Ramos (cell line): Measurements from ENCODE around the gene ELP1.
"Not testable (repeated sequence)": the region's sequence is repeated elsewhere in the genome, so short reads cannot be mapped to it uniquely, and the experiment has no call there.

Source experiments
- in situ Hi-C: fragments of 300-500 bp; cut with MboI; formaldehyde crosslinking; loops from one replicate; pipeline ENCODE4 v1.14.3; 2022; ENCODE audit warnings: low sequenced_read_pairs; ENCODE audit not compliant: unreplicated experiment

Gene ELP1, protein sequence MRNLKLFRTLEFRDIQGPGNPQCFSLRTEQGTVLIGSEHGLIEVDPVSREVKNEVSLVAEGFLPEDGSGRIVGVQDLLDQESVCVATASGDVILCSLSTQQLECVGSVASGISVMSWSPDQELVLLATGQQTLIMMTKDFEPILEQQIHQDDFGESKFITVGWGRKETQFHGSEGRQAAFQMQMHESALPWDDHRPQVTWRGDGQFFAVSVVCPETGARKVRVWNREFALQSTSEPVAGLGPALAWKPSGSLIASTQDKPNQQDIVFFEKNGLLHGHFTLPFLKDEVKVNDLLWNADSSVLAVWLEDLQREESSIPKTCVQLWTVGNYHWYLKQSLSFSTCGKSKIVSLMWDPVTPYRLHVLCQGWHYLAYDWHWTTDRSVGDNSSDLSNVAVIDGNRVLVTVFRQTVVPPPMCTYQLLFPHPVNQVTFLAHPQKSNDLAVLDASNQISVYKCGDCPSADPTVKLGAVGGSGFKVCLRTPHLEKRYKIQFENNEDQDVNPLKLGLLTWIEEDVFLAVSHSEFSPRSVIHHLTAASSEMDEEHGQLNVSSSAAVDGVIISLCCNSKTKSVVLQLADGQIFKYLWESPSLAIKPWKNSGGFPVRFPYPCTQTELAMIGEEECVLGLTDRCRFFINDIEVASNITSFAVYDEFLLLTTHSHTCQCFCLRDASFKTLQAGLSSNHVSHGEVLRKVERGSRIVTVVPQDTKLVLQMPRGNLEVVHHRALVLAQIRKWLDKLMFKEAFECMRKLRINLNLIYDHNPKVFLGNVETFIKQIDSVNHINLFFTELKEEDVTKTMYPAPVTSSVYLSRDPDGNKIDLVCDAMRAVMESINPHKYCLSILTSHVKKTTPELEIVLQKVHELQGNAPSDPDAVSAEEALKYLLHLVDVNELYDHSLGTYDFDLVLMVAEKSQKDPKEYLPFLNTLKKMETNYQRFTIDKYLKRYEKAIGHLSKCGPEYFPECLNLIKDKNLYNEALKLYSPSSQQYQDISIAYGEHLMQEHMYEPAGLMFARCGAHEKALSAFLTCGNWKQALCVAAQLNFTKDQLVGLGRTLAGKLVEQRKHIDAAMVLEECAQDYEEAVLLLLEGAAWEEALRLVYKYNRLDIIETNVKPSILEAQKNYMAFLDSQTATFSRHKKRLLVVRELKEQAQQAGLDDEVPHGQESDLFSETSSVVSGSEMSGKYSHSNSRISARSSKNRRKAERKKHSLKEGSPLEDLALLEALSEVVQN (N-terminal part only)

DNA sequence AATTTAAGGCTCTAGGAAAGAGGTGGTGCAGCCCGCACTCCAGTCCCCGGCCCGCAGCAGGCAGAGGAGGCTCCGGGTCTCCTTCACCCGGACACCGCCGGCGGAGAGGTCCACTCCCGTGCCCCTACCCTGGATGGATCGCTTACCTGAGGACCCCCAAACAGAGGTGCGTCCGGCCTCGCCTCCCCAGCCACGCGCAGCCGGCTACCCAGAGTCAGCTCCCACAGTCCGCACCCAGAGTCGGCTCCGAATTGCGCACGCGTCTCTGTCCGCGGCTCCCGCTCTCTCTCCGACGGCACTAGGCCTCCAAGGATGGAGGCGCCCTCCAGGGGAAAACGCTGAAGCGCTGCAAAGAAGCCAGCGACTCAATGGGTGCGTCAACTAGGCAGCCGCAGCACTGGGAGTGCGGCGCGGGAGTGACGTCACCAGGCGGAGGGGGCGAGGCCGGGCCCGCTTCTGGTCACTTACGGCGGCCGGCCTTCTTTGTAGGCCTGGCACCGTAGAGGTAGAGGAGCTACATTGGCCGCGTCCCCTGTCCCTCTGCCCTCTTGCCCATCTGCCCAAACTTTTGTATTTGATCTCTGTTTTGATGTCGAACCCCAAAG, at the start of gene ELP1:
TSS of gene ELP1 (minus strand) at position 407 of the 605 bp plus-strand sequence. CDS start 2,978 bp downstream, outside the sequence.
- in situ Hi-C loops, result no loop called here

DNA sequence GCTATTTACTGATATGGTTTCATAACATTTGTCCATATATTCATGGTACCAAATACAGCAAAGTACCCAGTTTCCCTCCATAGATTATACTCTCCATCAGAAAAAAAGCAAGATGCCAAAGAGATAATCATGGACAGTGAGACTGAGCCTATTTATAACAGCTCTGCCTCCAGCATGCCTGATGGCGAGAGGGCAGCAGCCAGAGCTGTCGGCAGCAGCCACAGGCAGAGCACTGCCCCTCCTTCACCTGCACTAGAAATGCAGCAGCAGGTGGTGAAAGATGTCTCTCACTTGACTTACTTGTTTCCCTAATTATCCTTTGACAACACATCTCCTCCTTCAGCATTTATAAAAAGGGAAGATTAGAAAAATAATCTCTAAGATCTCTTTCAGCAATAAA, 47.0 kb upstream of the ELP1 start:
- in situ Hi-C loops, result no loop called here

DNA sequence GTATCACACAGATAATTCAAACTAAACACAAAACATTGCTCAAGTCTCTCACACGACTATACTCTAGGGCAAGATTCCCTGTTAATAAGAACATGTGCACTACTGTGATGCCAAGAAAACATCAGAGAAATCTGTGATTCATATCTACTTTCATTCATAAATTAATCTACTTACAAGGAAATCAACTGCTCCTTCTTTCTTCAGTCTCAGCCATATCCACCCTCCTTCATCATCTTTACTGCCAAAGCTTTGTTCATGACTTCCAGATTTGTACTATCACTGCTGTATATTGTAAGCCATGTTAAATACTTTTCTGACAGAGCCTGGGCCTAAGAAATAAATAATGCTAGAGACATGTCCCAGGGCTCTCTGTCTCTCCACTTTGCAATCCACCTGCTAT, 44.3 kb upstream of the ELP1 start:
- in situ Hi-C loops, result no loop called here

DNA sequence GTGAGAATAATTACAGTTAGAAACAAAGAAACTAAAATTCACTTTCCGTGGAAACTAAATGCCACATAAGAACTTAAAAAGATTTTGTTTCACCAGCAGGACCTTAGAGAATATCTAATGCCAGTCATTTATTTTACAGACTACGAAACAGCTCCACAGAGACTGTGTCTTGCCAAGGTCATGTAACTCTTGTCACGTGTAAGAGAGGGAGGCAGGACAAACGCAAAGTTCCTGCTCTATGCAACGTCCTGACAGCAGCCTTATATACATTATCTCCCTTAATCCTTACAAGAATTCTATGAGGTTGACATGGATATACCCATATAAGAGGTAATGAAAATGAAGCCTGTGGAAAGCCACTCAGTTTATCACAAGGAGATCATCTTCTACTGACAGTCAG, 40.0 kb upstream of the ELP1 start:
- in situ Hi-C loops, result no loop called here

DNA sequence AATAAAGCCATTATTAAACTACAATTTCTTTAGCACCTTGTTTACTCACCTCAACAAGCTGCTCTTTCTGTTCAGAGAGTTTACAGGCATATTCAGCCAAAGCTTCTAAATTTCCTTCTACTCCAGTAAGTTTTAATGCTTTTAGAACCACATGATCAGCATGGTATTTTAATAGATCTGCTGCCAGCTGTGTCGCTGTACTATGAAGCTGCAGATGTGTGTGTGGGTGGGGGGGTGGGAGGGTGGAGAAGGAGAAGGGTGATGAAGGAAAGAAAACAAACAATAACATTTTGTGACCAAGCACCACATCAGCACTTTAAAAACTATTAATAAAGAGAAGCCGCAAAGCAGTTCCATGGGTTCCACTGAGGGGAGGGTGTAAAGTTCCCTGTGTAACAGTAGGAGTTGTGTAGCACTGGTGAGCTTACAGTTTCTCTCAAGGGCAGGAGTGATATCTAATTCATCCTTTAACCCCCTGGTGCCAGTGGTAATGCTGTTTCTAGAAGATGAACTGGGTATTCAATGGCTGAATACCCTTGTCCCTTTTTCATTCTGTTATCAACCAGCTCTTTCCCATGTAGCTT, 38.8 kb upstream of the ELP1 start:
- in situ Hi-C loops, result no loop called here

DNA sequence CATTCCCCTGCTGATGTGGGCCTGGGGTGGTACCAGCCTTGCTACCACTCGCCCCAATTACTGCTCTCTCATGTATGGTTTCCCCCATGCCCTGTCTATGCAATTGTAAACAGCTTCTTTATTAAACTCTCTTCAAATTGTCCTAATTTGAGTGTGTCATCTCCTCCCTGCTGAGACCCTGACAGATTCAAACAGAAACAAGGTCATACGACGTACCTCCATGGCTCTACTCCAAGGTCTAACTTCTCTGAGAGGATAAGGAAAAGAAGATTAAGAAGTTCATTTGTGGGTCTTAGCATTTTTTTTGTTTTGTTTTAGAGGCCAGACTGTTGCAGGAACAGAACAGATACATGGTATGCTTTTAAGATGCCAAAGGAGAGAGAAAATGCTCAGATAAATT, 38.3 kb upstream of the ELP1 start:
- in situ Hi-C loops, result no loop called here

DNA sequence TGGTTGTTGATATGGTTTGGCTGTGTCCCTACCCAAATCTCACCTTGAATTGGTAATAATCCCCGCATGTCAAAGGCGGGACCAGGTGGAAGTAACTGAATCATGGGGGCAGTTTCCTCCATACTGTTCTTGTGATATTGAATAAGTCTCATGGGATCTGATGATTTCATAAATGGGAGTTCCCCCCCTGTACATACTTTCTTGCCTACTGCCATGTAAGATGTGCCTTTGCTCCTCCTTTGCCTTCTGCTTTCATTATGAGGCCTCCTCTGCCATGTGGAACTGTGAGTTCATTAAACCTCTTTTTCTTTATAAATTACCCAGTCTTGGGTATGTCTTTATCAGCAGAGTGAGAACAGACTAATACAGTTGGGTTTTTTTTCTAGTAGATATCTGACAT, 37.5 kb upstream of the ELP1 start:
- in situ Hi-C loops, result not testable (repeated sequence)

DNA sequence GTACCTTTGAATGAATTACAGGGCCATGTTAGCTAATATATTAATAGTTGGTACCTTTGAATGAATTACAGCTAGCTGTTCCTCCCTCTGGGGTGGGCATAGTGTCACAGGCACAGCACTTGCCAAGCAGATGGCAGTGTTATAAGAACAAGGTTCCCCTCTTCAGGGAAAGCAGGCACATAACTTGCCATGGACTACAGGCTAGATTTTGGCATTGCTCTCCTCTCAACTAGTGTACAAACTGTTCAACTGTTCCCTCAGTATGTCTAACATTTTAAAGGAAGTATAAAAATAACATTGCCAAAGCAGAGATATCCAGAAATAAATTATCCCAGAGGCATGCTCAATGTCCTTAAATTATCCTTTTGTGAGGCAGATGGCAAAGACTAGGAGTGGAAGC, 34.0 kb upstream of the ELP1 start:
- in situ Hi-C loops, result no loop called here

DNA sequence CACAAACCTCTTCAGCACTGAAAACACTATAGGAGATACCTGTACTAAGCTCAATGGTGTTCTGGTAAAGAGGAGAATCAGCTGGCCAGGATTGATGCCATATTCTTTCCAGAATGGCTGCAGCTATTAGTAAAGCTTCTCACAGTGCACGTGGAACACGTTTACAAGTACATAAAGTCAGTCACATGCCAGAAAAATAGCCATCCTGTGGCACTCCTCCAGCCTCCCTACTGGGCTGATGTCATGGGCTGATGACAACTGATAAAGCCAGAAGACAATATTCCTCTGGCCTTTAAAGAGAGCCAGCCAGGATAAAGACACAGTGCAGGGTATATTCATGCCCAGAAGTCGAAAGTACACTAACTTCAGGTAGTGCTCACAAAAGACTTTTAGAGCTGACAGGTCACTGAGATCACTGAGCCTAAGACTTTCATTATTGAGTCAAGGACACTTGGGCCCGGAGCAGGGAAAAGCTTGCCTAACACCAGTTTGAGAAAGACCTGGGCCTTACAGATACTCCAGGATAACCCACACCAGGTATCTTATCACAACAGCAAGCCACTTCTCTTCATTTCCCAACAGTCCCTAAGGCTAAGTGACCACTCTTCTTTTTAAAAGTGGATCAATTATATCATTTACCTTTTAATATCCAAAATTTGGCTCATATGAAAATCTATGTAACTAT, 29.7 kb upstream of the ELP1 start:
- in situ Hi-C loops, result no loop called here

DNA sequence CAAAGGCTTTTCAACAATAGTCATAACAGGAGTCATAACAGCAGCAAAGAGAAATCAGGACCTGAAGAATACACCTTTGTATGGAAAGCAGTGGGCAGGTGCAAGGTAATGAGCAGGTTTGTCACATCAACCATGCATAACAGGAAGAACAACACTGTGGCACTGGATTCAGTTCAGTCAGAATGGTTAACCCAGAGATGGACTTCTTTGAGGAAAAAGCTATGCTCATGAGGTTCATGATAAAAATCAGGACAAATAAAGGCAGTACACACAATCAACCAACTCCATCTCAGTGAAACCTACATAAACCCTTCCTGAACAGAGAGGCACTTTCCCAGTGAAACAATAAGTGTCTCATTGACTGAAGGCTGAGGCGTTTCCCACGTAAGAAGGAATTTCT, 27.2 kb upstream of the ELP1 start:
- in situ Hi-C loops, result no loop called here

DNA sequence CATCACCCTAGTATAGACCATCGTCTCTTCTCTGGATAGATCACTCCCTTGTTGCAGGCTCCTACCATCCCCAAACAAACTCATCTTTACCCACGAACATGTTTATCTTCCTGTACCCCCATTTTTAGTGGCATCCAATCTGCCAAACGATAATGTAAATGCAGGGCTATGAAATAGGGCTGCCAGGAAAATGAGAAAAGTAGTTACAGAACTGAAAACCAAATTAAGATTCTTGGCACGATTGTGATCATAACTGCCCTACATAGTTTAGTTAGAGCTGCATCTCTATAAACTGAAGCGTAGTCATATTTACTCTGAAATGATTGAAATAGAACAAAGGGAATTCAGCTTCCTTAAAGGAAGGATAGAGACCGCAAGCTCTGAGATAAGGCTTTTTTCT, 26.4 kb upstream of the ELP1 start:
- in situ Hi-C loops, result no loop called here

DNA sequence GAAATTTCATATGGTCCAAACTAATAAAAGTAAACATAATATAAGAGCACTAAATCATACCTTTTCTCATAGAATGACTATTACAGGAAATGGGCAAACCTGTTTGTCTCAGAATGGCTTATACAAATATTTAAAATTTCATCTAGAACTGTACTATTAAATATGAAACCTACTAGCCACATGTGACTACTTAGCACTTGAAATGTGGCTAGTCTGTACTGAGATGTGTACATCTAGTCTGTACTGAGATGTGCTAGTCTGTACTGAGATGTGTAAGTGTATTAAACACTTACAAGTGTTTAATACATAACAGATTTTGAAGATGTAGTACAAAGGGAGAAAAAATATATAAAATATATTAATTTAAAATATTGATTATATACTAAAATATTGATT, 22.7 kb upstream of the ELP1 start:
- in situ Hi-C loops, result no loop called here

DNA sequence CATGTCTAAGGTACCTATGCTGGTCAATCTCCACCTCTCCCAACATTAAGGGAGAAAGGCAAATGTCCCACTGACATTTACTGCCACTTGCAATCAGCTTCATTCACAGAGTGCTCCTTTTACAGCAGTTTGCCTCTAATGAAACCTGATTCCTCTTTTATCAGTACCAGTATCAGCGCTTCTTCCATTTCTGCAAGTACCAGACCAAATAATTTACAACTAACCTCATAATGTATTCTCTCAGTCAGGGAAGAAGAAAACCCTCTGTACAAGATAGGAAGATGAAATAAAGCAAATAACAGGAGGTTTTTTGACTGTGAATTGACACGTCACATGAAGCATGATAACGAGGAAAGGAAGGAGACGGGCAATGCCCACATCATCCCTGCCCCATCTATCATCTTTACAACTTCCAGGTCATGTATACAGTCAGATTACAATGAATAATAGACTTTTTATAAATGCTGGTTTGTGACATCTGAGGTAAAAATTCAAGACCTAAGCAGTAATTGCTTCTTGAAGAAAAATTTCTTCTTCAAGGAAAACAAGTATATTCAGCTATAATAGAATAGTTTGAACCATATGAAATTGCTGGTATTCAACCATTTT, 22.2 kb upstream of the ELP1 start:
- in situ Hi-C loops, result no loop called here

DNA sequence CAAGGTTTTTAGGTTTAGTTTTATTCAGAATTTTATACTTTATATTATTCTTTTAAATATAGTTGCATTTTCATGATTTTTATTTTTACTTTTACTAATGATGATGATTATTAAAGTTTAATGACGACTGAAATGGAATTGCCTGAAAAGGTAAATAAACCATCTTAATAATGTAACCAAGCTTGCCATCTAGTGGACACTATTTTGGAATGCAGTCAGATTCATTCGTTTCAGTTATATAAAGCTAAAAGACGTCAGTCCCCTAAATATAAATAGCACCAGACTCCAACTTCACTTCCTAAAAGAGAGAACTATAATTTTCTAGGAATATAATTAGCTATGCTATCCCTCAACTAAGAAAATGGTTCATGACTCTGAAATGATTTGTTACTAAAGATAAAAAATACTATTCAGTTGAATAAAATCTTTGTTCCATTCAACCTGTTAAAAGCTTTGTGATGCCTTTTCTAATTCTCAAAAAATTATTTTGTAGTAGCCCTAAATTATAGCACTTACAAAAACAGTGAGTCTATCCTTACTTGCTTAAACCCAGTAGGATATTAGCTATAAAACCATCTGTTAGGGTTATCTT, 20.2 kb upstream of the ELP1 start:
- in situ Hi-C loops, result no loop called here

DNA sequence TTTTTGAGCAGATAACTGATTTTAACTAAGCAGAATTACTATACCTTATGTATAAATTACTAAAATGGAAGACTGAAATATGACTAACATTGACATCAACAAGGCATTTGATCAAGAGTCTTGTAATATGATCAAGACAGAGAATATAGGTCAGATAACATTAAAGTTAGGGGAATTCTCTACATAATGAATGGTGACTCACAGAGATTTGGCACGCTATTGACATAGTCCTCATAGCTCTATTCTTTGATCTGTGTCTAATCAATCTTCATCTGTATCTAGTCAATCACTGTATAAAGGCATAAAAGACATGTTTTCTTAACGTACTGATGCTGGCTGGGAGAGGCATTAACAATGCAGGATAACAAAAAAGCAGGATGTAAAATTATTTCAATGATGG, 17.7 kb upstream of the ELP1 start:
- in situ Hi-C loops, result no loop called here

DNA sequence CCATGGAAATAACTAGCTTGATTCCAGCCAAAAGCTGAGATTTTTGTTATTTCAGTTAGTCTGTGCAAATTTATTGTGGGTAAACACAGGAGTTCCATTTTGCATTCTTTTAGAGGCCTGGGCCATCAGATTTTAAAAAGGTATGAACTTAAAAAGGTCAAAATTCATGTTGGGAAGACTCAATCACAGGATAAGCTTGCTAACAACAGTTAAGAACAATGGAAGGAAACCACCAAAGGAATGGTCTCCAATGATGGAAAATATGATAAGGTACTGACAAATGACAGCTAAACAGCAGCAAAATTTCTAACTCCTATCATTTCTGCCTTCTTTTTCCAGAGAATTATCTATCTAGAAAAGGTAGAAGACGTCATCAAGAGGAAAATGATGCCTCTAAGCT, 16.2 kb upstream of the ELP1 start:
- in situ Hi-C loops, result no loop called here

DNA sequence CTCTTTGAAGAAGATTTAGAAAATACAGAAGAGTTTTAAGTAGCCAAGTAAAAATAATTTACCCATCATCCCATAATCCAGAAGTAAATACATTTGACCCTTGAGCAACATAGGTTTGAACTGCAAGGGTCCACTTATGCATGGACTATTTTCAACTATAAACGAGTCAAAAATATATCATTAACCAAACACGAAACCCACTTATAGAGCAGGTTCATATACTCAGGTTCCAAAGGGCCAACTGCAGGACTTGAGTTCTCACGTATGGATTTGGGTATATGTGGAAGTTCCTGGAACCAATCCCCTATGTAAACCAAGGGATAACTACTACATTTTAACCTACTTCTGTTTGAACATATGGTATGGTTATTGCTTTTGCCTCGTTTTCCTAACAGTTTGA, 6.1 kb upstream of the ELP1 start:
- in situ Hi-C loops, result no loop called here

DNA sequence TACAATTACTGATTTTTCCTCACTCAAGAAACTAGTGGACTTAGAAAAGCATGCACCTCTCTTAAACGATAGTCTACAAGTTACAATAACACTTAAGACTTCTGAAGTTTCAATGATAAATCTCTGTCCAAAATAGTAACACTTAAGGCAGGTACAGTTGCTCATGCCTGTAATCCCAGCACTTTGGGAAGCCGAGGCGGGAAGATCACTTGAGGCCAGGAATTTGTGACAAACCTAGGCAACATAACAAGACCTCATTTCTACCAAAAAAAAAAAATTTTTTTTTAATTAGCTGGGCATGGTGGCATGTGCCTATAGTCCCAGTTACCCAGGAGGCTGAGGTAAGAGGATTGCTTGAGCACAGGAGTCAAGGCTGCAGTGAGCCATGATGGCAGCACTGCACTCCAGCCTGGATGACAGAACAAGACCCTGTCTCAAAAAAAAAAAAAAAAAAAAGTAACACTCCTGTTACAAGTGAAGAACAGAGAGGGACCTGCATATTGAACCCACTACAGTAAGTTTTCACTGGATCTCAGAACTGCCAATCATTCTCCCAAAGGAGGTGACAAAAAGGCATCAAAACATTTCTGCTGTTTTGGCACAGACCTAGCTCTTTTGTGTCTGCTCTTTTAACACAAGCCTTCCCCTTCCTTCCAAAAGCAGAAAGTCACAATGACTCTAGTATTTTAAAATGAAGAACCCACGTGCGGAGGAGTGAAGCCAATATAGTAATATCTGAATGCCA, 3.8 kb upstream of the ELP1 start:
- in situ Hi-C loops, result no loop called here
